ENCODE measurements around the gene LY86. TPM values are rescaled to one million over a fixed set of nuclear protein-coding genes. Genes with fewer than 3 reads are reported as not detected.

Gene LY86
- total and polyA plus RNA-seq, 2 experiments from 2014 or later = not detected

DNA sequence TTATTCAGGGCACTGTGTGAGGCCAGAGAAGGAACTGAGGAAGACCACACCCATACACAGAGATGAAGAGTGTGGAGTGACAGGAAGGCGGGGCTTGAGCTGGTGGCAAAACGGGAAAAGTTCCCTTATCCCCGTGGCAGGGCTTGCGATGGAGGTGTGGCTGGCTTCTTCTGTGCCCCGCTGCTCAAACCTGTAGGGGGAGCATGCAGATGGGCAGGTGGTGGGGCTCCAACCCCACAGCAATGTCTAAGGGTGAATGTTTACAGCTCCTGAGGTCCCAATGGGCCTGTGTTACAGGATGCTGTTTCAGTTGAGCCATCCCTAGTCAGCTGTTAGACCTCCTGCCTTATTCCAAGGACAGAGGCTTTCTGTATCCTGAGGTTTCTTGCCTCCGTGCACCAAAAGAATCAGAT lies 105.9 kb downstream of the LY86 start:
- H3K4me1 ChIP-seq (ENCODE audit: low read depth) = no peaks in the 10 kb centered on the region
- H3K27ac ChIP-seq = no peak overlapping the region
- TF ChIP-seq, protein P1, sequence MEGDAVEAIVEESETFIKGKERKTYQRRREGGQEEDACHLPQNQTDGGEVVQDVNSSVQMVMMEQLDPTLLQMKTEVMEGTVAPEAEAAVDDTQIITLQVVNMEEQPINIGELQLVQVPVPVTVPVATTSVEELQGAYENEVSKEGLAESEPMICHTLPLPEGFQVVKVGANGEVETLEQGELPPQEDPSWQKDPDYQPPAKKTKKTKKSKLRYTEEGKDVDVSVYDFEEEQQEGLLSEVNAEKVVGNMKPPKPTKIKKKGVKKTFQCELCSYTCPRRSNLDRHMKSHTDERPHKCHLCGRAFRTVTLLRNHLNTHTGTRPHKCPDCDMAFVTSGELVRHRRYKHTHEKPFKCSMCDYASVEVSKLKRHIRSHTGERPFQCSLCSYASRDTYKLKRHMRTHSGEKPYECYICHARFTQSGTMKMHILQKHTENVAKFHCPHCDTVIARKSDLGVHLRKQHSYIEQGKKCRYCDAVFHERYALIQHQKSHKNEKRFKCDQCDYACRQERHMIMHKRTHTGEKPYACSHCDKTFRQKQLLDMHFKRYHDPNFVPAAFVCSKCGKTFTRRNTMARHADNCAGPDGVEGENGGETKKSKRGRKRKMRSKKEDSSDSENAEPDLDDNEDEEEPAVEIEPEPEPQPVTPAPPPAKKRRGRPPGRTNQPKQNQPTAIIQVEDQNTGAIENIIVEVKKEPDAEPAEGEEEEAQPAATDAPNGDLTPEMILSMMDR (IDR thresholded peaks at IDR 0.05; ENCODE audit: low read depth, low read length) = no peak
- no peak overlapping the region for H3K4me3 ChIP-seq
- H3K27me3 ChIP-seq = no peaks in the 10 kb centered on the region
- DNase-seq (ENCODE audit: low read depth in 1 of 2, low spot score in 1 of 2) = no peak
- no peaks in the 10 kb centered on the region for H3K9me3 ChIP-seq (ENCODE audit: low read depth)
- H3K36me3 ChIP-seq = no peaks in the 10 kb centered on the region

DNA sequence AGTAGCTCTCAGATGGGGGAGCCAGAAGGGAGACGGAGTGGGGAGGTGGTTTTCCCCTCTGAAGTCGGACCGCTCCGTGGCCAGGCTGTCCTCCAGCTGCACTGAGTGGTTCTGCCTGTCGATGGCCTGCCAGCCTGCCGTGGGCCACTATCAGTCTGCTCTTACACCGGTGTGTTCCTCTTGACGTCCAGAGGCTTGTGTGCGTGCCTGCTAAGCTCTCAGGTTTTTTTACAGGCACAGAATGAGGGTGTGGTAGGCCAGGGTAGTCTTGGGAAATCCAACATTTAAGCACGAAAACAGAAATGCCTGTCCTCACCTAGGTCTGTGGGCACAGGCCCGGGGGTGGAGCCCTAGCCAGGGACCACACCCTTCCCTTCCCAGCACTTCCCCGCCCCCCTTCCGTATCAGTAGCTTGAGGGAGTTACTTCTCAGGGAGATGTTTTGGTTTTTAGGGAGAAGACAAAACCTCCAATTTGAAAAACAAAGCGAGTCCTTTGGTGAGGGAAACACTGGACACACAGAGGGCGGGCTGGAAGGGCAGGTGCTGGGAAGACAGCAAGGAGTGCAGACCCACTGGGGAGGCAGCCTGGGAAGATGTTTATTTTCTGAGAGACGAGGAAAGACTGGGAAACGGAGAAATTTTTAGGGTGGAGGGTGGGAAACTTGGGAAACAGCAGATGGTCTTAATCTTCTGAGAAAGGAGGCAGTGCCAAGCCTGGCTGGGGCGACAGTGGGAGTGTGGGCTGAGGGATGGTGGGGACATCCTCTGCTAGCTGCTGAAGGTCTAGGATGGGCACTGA lies 106.5 kb downstream of the LY86 start:
- no peak overlapping the region for H3K27ac ChIP-seq
- no peaks in the 10 kb centered on the region for H3K9me3 ChIP-seq (ENCODE audit: low read depth)
- no peaks in the 10 kb centered on the region for H3K27me3 ChIP-seq
- TF ChIP-seq, protein P1 (IDR thresholded peaks at IDR 0.05; ENCODE audit: low read depth, low read length) = no peak
- no peaks in the 10 kb centered on the region for H3K36me3 ChIP-seq
- DNase-seq (ENCODE audit: low read depth in 1 of 2, low spot score in 1 of 2) = peak in 1 of 2 donors; percentile 24
- H3K4me3 ChIP-seq = no peak overlapping the region
- peaks cover 3% of the 10 kb centered on the region for H3K4me1 ChIP-seq (ENCODE audit: low read depth)

DNA sequence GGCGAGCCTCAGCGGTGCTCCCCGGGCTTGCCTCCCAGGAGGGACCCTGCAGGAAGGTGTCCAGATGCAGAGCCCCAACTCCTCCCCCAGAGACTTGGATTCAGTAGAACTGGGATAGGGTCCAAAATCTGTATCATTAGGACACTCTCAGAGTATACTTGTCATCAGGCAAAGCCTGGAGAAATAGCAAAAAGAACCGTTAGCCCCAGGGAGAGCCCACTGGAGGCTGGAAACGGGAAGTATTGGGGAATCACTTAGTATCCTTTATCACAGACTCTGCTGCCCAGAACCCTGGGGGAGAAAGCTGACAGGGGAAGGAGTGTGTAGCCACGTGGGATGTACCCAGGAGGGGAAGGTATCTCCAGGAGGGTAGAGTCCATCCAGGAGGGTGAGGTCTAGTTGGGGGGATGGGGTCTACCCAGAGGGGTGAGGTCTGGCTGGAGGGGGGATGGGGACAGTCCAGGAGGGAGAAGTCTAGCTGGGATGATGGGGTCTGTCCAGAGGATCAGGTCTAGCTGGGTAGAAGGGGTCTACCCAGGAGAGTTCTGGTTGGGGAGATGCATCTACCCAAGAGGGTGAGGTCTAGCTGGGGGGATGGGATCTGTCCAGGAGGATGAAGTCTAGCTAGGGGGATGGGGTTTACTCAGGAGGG lies 107.2 kb downstream of the LY86 start:
- peaks cover 3% of the 10 kb centered on the region for H3K4me1 ChIP-seq (ENCODE audit: low read depth)
- no peak overlapping the region for H3K4me3 ChIP-seq
- peak in 1 of 2 donors; percentile 52 for DNase-seq (ENCODE audit: low read depth in 1 of 2, low spot score in 1 of 2)
- no peak overlapping the region for H3K27ac ChIP-seq
- H3K27me3 ChIP-seq = no peaks in the 10 kb centered on the region
- no peaks in the 10 kb centered on the region for H3K36me3 ChIP-seq
- no peaks in the 10 kb centered on the region for H3K9me3 ChIP-seq (ENCODE audit: low read depth)
- TF ChIP-seq, protein P1 (IDR thresholded peaks at IDR 0.05; ENCODE audit: low read depth, low read length) = no peak

DNA sequence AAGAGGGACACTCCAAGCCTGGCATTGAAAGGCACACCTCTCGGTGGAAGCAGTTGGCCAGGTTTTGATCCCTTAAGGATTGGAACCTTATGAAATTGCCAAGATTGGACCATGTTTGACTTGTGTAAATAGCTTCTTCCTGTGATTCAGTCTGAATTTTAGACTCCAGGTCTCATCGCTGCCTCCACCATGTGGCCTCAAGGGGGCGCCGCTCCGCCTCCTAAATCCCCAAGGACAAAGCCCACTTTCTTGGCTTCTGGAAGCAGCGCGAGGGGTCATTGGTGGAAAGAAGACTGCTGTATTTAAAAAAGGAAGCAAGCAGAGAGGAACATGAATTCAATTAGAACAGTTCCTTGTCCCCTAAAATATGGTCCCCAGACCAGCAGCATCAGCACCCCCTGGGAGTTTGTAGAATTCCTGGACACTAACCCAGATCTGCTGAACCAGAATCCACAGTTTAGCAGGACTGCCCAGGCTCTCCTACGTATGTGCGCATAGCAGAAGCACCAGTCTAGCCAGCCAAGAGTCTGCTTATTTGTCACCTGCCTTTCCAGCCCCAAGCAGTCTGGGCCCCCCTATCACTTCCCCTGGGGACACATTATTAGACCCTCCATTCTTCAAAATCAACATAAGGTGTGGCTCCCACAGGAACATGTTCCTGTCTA lies 108.5 kb downstream of the LY86 start:
- Histone ChIP-seq H3K36me3 (no peaks in the 10 kb centered on the region), H3K27me3 (no peaks in the 10 kb centered on the region), H3K27ac (no peak overlapping the region), H3K9me3 (ENCODE audit: low read depth) (no peaks in the 10 kb centered on the region), H3K4me3 (no peak overlapping the region), H3K4me1 (ENCODE audit: low read depth) (peaks cover 3% of the 10 kb centered on the region)
- TF ChIP-seq, protein P1 (IDR thresholded peaks at IDR 0.05; ENCODE audit: low read depth, low read length) = peak; percentile 88
- DNase-seq (ENCODE audit: low read depth in 1 of 2, low spot score in 1 of 2) = peak; percentile 78 to 88

DNA sequence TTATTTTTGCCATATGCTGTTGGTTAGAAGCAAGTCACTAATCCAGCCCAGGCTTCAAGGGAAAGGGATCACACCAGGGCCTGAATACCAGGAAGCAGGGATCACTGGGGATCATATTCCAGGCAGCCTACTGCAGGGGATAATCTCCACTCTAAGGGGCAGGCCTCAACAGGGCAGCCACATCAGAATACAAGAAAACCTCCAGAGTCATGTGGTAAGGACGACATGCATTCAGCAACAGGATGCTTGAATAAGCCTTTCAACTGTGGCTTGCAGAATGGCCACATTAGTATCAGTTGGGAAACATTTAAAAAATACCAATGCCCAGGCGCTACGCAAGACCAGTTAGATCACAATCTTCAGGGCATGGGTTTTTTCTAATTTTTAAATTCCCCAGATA lies 109.1 kb downstream of the LY86 start:
- TF ChIP-seq, protein P1 (IDR thresholded peaks at IDR 0.05; ENCODE audit: low read depth, low read length) = no peak
- Histone ChIP-seq H3K27me3 (no peaks in the 10 kb centered on the region), H3K9me3 (ENCODE audit: low read depth) (no peaks in the 10 kb centered on the region), H3K4me3 (no peak overlapping the region), H3K27ac (no peak overlapping the region), H3K4me1 (ENCODE audit: low read depth) (peaks cover 3% of the 10 kb centered on the region), H3K36me3 (no peaks in the 10 kb centered on the region)
- DNase-seq (ENCODE audit: low read depth in 1 of 2, low spot score in 1 of 2) = no peak
